GM19438 (cell line): ENCODE results near the gene OAS1.
"Not testable (repeated sequence)": the region's sequence is repeated elsewhere in the genome, so short reads cannot be mapped to it uniquely, and the experiment has no call there.

Experiments
- ATAC-seq: cut with Tn5 transposase; IDR thresholded peaks from one replicate; pipeline ENCODE4 v1.9.1; 2021; ENCODE audit warnings: low read depth; ENCODE audit not compliant: unreplicated experiment

The OAS1 gene

DNA sequence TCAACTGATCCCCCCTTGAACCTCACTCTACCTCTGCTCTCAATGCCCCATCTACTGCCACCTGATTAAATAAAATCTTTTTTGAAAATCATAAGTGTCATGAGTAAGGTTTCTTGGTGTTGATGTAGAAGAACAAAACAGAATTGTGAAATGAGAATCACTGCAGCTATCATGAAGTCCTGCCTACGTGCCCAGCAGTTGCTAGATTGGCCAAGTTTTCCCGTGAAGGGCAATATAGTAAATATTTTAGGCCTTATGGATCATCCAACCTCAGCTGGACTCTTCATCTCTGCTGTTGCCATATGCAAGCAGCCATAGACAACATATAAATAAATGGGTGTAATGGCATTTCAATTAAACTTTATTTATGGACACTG is 26.4 kb downstream of the OAS1 start:
- no peak for ATAC-seq

DNA sequence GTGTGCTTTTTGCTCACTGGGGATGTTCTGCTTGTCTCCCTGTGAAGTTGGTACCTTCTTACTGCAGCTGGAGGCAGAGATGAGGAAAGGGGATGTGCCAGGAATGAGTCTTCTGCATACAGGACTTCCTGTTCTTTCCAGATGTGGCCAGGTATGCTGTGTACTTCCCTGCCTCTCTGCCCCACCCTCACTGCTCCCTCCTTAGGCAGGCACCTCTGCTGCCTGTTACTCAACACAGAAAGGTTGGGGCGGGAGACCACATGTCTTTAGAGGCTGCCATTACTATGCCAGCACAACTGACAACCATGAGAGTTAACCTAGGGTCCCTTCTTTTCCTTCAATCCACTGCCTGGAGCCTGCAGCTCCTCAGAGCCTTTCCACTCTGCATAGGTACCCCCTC is 29.5 kb downstream of the OAS1 start:
- ATAC-seq, result no peak

DNA sequence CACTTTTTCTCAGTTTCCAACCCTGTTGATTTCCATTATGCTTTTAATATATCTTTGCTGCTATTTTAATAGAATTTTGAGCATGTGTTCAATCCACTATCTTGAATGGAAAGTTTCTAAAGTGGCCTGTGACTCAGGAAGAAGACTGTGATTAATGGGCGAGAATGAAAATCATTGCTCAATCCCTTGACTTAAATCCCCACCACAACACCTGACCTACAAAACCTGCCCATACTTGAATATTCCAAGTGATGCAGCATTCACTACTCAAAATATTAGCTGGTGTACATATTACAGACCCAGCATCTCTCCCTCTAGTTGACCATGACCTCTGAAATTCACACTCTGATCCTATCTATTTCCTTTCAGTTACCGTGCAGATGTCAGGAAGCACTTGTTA is 30.2 kb downstream of the OAS1 start:
- no peak for ATAC-seq

DNA sequence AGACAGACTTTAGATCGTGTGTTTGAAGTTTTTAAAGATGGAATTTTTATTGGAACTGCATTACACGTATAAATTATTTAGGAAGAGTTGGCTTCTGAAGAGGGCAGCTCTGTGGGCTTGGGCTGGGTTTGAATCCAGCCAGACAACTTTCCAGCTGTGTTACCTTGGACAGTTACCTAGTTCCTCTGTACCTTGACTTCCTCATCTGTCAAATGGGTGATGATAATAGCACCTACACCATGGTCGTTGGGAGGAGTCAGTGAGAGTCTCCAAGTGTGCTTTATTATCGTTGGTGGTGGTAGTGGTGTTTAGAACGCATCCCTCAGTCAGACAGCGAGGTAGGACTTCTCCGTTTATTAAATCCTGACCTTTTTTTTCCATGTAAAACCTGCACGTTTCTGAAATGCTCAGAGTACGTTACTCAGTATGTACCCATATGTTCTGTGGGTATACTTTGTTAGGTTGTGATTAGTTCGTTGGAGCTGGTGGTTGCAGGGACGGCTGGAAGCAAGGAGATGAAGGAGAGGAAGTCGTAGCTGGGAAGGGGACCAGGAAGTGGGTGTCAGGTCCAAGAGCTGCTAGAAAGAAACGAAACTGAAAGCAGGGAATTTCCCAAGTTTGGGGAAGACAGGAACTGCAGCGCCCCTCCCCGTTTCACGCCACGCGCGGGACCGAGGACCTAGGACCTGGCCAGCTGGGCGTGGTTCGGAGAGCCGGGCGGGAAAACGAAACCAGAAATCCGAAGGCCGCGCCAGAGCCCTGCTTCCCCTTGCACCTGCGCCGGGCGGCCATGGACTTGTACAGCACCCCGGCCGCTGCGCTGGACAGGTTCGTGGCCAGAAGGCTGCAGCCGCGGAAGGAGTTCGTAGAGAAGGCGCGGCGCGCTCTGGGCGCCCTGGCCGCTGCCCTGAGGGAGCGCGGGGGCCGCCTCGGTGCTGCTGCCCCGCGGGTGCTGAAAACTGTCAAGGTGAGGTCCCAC is 31.3 kb downstream of the OAS1 start, which contains the start of gene OAS3:
TSS of gene OAS3 (plus strand) at position 734 of the 979 bp plus-strand sequence. CDS start at position 791, 57 bp downstream.
- no peak for ATAC-seq

DNA sequence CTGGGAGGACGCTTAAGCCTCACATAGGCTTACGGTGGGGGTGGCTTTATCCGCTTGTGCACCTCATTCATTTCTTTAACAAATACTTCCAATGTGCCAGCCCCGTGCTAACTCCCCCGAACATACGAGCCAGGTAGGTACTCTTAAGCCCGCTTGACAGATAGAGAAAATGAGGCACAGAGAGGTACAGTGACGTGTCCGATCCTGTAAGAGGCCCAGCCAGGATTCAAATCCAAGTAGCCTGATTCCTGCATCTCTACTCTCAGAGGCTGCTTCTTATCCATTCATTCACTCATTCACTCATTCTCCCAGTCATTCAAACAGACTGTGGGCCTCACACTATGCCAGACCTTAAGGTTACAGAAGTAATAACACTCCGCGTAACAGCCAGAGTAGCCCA is 32.0 kb downstream of the OAS1 start:
- no peak for ATAC-seq

DNA sequence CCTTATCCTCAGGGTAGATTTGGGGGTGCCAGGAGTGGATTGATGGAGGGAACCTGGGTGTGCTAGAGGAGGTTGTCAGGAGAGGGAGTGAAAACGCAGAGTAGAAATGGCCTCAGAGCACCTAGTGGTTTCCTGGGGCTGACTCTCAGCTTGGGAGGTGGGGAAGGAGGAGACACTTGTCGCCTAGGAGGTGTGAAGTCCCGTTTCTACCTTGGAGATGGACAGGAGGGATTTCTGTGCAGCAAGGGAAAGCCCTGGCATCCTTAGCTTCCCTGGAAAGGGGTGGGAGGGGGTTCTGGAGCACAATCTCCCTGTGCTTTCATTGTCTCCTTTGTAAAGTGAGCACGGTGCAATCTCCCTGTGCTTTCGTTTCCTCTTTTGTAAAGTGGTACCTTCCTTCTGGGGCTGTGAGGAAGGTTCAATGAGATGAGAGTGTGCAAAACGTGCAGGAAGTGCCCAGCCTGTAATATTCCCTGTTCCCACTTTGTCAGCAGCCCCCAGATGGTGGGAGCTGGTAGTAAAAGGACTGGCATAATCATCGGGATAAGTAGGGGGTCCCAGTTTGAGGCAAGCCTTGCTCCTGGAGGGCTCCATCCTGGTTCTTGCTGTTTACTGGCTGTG is 33.1 kb downstream of the OAS1 start:
- peak; percentile 63 for ATAC-seq

DNA sequence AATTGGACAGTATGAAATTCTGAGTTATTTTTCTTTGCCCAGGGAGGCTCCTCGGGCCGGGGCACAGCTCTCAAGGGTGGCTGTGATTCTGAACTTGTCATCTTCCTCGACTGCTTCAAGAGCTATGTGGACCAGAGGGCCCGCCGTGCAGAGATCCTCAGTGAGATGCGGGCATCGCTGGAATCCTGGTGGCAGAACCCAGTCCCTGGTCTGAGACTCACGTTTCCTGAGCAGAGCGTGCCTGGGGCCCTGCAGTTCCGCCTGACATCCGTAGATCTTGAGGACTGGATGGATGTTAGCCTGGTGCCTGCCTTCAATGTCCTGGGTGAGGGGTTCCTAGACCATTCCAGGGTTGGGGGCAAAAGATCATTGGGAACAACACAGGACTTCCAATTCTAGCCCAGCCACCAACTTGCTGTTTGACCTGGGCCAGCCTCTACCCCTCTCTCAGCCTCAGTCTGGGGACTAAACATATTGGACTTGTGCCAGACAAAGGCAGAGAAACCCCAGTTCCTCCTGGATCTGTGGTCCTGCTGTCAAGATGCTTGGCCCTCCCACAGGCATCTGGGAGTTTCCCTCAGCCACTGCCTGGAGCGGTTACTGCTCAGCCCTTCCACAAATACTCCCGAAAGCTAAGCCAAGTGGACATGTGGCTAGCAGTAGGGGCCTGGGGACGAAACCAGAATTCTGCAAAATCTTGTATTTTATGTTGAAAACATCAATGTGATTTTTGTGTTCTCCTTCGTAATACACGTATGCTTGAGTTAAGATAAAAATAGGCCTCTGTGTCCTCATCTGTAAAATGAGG is 35.0 kb downstream of the OAS1 start:
- ATAC-seq, result no peak

DNA sequence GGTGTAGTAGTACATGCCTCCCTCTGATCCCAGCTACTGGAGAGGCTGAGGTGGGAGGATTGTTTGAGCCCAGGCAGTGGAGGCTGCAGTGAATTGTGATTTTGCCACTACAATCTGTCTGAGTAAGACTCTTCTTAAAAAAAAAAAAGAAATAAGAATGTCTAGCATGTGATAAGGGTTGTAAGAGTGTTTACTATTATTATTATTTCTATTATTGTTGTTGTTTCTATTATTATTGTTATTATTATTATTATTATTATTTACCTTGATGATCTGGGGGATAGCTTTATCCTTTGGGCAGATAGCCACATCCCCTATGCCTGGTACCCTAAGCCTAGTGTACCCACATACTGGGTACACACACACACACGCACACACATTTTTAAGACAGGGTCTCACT is 35.8 kb downstream of the OAS1 start:
- no peak for ATAC-seq

DNA sequence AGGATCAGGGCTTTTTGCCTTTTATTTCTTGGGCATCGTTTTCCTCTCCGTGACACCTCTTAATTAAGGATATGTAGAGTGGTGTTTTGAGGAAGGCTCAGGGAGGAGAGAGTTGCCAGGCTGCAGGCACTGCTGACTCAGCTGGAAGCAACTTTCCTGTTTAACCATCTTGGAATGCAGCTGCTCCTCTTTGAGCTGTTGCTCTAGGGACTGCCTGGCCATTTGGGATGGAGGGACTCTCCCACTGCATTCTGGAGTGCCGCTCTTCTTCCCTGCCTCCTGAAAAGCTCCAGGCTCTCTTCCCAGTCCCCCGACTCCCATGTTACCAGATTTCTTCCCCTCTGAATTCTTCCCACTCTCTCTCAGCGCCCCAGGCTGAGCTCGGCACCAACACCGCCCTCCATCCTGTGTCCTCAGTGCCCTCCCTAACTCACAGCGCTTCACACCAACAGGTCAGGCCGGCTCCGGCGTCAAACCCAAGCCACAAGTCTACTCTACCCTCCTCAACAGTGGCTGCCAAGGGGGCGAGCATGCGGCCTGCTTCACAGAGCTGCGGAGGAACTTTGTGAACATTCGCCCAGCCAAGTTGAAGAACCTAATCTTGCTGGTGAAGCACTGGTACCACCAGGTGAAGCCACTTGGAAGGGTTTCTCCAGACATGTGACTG is 37.4 kb downstream of the OAS1 start:
- ATAC-seq, result no peak

DNA sequence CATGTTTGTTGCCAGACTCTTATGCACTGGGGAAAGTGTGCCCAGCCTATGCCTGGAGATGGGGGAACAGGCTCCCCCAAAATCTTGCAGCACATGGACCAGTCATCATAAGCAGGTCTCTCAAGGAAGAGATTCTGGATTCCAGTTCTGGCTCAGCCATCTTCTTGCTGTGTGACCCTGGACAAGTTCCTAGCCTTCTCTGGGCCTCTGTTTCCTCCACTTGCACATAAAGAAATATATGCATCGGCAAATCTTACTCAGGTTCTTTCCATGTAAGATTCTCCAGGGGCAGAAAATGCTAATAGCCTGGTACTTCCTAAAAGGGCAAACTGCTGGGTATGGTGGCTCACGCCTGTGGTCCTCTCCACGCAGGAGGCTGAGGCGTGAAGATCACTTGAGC is 38.8 kb downstream of the OAS1 start:
- no peak for ATAC-seq

DNA sequence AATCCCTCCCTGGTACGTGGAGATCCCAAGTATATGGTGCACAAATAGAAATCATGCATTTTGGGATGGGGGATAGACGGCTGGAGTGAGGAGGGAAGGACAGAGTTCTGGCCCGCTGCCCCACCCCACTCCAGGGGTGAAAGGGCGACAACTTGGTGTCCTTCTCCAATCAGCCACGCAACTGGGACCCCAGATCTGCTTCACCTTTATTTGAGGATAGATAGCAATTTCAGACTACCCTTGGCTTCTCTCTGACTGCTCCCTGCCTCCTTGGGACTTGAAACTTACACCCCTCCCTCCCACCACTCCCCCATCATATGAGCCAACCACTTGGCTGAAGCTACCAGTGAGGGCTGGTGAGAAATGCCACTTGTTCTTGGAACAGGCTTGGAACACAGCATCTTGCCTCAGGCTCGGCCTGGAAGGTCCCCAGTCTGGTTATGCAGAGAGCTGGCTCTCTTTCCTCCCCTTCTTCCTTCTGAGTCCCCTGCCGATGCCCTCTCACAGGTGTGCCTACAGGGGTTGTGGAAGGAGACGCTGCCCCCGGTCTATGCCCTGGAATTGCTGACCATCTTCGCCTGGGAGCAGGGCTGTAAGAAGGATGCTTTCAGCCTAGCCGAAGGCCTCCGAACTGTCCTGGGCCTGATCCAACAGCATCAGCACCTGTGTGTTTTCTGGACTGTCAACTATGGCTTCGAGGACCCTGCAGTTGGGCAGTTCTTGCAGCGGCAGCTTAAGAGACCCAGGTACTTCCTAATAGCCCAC is 39.7 kb downstream of the OAS1 start:
- no peak for ATAC-seq

DNA sequence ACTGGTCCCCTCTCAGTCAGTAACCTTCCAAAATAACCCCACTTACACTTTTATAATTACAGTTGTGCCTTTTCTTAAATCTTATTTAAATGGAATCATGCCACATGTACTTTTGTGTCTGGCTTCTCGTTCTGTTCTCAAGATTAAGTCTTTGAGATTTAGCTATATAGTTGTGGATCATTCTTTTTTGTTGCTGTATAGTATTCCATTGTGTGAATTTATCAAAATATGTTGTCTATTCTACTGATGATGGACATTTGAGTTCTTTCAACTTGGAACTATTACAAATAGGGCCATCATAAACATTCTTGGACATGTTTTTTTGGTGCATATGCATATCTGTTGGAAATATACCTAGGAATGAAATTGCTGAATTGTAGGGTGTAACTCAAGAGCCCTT is 40.6 kb downstream of the OAS1 start:
- ATAC-seq, result no peak

DNA sequence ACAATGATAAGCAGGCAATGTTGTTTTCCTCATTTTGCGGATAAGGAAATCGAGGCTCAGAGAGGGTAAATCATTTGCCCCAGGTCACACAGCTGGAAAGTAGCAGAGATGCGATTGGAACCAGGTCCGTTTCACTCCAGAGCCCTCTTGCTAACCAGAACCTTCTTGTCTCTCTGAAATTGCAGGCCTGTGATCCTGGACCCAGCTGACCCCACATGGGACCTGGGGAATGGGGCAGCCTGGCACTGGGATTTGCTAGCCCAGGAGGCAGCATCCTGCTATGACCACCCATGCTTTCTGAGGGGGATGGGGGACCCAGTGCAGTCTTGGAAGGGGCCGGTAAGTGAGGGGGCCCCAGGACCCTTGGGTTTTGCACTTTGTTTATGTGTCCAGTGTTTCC is 41.0 kb downstream of the OAS1 start:
- no peak for ATAC-seq

DNA sequence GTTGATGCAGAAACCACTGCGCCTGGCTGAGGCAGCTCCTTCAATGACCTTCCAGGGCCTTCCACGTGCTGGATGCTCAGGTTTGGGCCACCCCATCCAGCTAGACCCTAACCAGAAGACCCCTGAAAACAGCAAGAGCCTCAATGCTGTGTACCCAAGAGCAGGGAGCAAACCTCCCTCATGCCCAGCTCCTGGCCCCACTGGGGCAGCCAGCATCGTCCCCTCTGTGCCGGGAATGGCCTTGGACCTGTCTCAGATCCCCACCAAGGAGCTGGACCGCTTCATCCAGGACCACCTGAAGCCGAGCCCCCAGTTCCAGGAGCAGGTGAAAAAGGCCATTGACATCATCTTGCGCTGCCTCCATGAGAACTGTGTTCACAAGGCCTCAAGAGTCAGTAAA is 42.0 kb downstream of the OAS1 start:
- ATAC-seq, result no peak

DNA sequence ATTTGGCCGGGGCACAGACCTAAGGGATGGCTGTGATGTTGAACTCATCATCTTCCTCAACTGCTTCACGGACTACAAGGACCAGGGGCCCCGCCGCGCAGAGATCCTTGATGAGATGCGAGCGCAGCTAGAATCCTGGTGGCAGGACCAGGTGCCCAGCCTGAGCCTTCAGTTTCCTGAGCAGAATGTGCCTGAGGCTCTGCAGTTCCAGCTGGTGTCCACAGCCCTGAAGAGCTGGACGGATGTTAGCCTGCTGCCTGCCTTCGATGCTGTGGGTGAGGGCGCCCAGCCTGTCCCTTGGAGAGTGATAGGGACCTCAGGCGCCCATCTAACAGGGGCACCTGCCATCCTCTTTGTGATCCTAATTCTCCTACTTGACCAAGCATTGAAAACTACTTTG is 43.9 kb downstream of the OAS1 start:
- ATAC-seq, result no peak

DNA sequence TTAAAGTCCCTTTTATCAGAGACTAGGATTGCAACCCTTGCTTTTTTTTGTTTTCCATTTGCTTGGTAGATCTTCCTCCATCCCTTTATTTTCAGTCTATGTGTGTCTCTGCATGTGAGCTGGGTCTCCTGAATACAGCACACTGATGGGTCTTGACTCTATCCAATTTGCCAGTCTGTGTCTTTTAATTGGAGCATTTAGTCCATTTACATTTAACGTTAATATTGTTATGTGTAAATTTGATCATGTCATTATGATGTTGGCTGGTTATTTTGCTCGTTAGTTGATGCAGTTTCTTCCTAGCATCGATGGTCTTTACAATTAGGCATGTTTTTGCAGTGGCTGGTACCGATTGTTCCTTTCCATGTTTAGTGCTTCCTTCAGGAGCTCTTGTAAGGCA is 50.4 kb downstream of the OAS1 start:
- ATAC-seq, result not testable (repeated sequence)

DNA sequence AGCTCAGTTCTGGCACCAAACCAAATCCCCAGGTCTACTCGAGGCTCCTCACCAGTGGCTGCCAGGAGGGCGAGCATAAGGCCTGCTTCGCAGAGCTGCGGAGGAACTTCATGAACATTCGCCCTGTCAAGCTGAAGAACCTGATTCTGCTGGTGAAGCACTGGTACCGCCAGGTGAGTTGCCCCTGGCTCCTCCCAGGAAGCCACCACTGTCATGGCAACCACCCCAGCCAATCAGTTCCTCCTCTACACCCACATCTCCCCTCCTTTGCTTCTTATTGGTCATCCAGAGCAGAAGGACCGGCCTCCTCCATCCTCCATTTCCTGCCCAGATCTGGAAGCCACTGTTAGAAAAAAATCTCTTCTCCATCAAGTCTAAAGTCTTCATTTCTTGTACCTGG is 54.3 kb downstream of the OAS1 start:
- ATAC-seq, result no peak

DNA sequence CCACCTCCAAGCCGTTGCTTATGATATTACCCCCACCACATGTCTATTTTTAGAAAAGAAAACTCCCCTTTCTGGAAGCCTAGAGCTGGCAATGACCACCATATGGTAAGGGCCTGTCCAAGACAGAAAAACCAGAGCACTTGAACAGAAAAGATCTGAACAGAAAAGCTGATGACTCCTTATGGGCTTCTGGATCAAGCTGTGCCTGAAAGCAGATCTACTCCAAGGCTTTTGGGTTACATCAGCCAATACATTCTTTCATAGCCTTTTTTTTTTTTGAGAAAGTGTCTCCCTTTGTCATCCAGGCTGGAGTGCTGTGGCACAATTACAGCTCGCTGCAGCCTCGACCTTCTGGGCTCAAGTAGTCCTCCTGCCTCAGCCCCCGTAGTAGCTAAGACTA is 54.8 kb downstream of the OAS1 start:
- no peak for ATAC-seq

DNA sequence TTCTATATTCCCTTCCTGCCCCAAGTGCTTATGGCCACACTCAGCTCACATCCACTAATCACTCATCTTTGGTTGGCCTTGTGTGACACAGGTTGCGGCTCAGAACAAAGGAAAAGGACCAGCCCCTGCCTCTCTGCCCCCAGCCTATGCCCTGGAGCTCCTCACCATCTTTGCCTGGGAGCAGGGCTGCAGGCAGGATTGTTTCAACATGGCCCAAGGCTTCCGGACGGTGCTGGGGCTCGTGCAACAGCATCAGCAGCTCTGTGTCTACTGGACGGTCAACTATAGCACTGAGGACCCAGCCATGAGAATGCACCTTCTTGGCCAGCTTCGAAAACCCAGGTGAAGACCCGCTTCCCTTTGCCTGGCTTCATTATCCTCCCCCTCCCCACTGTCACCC is 55.8 kb downstream of the OAS1 start:
- ATAC-seq, result no peak
